ENCODE measurements around the gene EVL.

- TF ChIP-seq, protein P1, sequence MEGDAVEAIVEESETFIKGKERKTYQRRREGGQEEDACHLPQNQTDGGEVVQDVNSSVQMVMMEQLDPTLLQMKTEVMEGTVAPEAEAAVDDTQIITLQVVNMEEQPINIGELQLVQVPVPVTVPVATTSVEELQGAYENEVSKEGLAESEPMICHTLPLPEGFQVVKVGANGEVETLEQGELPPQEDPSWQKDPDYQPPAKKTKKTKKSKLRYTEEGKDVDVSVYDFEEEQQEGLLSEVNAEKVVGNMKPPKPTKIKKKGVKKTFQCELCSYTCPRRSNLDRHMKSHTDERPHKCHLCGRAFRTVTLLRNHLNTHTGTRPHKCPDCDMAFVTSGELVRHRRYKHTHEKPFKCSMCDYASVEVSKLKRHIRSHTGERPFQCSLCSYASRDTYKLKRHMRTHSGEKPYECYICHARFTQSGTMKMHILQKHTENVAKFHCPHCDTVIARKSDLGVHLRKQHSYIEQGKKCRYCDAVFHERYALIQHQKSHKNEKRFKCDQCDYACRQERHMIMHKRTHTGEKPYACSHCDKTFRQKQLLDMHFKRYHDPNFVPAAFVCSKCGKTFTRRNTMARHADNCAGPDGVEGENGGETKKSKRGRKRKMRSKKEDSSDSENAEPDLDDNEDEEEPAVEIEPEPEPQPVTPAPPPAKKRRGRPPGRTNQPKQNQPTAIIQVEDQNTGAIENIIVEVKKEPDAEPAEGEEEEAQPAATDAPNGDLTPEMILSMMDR (conservative IDR thresholded peaks at IDR 0.05), result no peak
- no peak for TF ChIP-seq ZFX (IDR thresholded peaks at IDR 0.05)
These were observed 30.2 kb upstream of the EVL start for GRCh38 chr14:100034961-100035500.

Data from C4-2B (cell line).